GM19324 (cell line): Measurements from ENCODE around the gene NCSTN.

ENCODE experiments used
- ATAC-seq: cut with Tn5 transposase; IDR thresholded peaks from one replicate; pipeline ENCODE4 v1.9.1; 2021; ENCODE audit warnings: mild to moderate bottlenecking, moderate library complexity; ENCODE audit not compliant: unreplicated experiment, low FRiP score

Gene NCSTN

GRCh38 chr1:160342953-160343869 lies at the start of gene NCSTN, which contains the start of gene COPA:
TSS of gene NCSTN (plus strand) at chr1:160343383. CDS start at chr1:160343397, 14 bp downstream.
TSS of gene COPA (minus strand) at chr1:160343250. CDS start at chr1:160343170, 80 bp downstream.
- ATAC-seq: peak; percentile 92

- ATAC-seq: no peak
Measured at GRCh38 chr1:160296036-160296435, 47.1 kb upstream of the NCSTN start.

GRCh38 chr1:160300173-160300572 lies 43.0 kb upstream of the NCSTN start:
- no peak for ATAC-seq

- no peak for ATAC-seq
Measured at GRCh38 chr1:160307118-160307791, 35.9 kb upstream of the NCSTN start.

GRCh38 chr1:160308451-160309184 lies 34.6 kb upstream of the NCSTN start:
- no peak for ATAC-seq

GRCh38 chr1:160309185-160309557 lies 34.0 kb upstream of the NCSTN start:
- ATAC-seq: no peak

GRCh38 chr1:160309571-160309970 lies 33.6 kb upstream of the NCSTN start:
- no peak for ATAC-seq

GRCh38 chr1:160315359-160315758 lies 27.8 kb upstream of the NCSTN start:
- no peak for ATAC-seq

GRCh38 chr1:160322831-160323230 lies 20.4 kb upstream of the NCSTN start:
- ATAC-seq: no peak

- ATAC-seq: no peak
Measured at GRCh38 chr1:160325252-160325651, 17.9 kb upstream of the NCSTN start.

- no peak for ATAC-seq
Measured at GRCh38 chr1:160326418-160326817, 16.8 kb upstream of the NCSTN start.

GRCh38 chr1:160328184-160328583 lies 15.0 kb upstream of the NCSTN start:
- no peak for ATAC-seq

- ATAC-seq: no peak
Measured at GRCh38 chr1:160330119-160330518, 13.1 kb upstream of the NCSTN start.

- ATAC-seq: no peak
Measured at GRCh38 chr1:160332516-160332915, 10.7 kb upstream of the NCSTN start.

- ATAC-seq: no peak
Measured at GRCh38 chr1:160338580-160338979, 4.6 kb upstream of the NCSTN start.

- no peak for ATAC-seq
Measured at GRCh38 chr1:160340146-160340545, 3.0 kb upstream of the NCSTN start.

- ATAC-seq: no peak
Measured at GRCh38 chr1:160340866-160341265, 2.3 kb upstream of the NCSTN start.

GRCh38 chr1:160342526-160342925 lies 657 bp upstream of the NCSTN start:
- no peak for ATAC-seq

GRCh38 chr1:160344241-160344640 lies 1.1 kb downstream of the NCSTN start:
- ATAC-seq: no peak

GRCh38 chr1:160344936-160345335 lies 1.8 kb downstream of the NCSTN start:
- ATAC-seq: no peak

- no peak for ATAC-seq
Measured at GRCh38 chr1:160346463-160346862, 3.3 kb downstream of the NCSTN start.
